Liver (tissue), 9 donors: ENCODE results near the gene FSTL1. TPM values are rescaled to one million over a fixed set of nuclear protein-coding genes. Genes with fewer than 3 reads are reported as not detected.

Source experiments
- DNase-seq: peaks from one replicate; pipeline ENCODE4 v3.0.0-alpha.2; 2017; ENCODE audit warnings: low spot score
- H3K27ac ChIP-seq, 2 donors: one replicate each; pipeline ENCODE4 v1.7.0; 2013; ENCODE audit warnings: inconsistent platforms in 2 of 2, low read length in 2 of 2, control low read depth in 1 of 2, low read depth in 1 of 2, mild to moderate bottlenecking in 1 of 2
- H3K27me3 ChIP-seq, 4 donors: one replicate each; pipeline versions ENCODE4 v1.6.1 to v1.7.0; 2013; ENCODE audit warnings: low read length in 3 of 4, inconsistent platforms in 1 of 4, mild to moderate bottlenecking in 1 of 4, moderate library complexity in 1 of 4; ENCODE audit not compliant: control insufficient read depth in 4 of 4, insufficient read depth in 4 of 4
- H3K36me3 ChIP-seq, 4 donors: one replicate each; pipeline versions ENCODE4 v1.6.1 to v1.7.0; 2013; ENCODE audit warnings: low read length in 3 of 4, mild to moderate bottlenecking in 3 of 4, low read depth in 1 of 4, moderate library complexity in 1 of 4; ENCODE audit not compliant: control insufficient read depth in 4 of 4, insufficient read depth in 3 of 4
- H3K4me1 ChIP-seq, 4 donors: one replicate each; pipeline versions ENCODE4 v1.6.1 to v1.7.0; 2013; ENCODE audit warnings: low read length in 3 of 4, mild to moderate bottlenecking in 3 of 4, moderate library complexity in 1 of 4; ENCODE audit not compliant: control insufficient read depth in 4 of 4, insufficient read depth in 4 of 4
- H3K4me3 ChIP-seq, 3 donors: one replicate each; pipeline versions ENCODE4 v1.6.1 to v1.7.0; 2013; ENCODE audit warnings: low read length in 3 of 3, control low read depth in 1 of 3, low read depth in 1 of 3, mild to moderate bottlenecking in 1 of 3
- H3K9ac ChIP-seq, 2 donors: one replicate each; pipeline ENCODE4 v1.7.0; 2013; ENCODE audit warnings: low read length in 2 of 2, mild to moderate bottlenecking in 2 of 2, moderate library complexity in 2 of 2, control low read depth in 1 of 2, low read depth in 1 of 2
- H3K9me3 ChIP-seq, 4 donors: one replicate each; pipeline versions ENCODE4 v1.6.1 to v1.7.0; 2013; ENCODE audit warnings: low read length in 3 of 4; ENCODE audit not compliant: control insufficient read depth in 4 of 4
- ATF3 ChIP-seq: IDR thresholded peaks from 2 replicates; pipeline ENCODE4 v1.6.1; 2016; ENCODE audit warnings: antibody characterized with exemption
- CTCF ChIP-seq: fragments of 150-350 bp; IDR thresholded peaks from 2 replicates; pipeline ENCODE4 v1.5.1; 2017; ENCODE audit warnings: improper control_type of control experiment, low read depth, low read length; ENCODE audit not compliant: missing input control
- EGR1 ChIP-seq, 2 donors: IDR thresholded peaks; 2 replicates each; pipeline ENCODE4 v1.6.1; 2016 to 2018; ENCODE audit warnings: antibody characterized with exemption in 2 of 2, low read depth in 2 of 2
- FOXA1 ChIP-seq: IDR thresholded peaks from 2 replicates; pipeline ENCODE4 v1.6.1; 2016; ENCODE audit warnings: antibody characterized with exemption
- FOXA2 ChIP-seq: IDR thresholded peaks from 2 replicates; pipeline ENCODE4 v1.6.1; 2016; ENCODE audit warnings: antibody characterized with exemption
- GABPA ChIP-seq, 2 donors: IDR thresholded peaks in 1 of 2; conservative IDR thresholded peaks in 1 of 2; 2 replicates each; pipeline ENCODE4 v1.6.1; 2016; ENCODE audit warnings: antibody characterized with exemption in 2 of 2, mild to moderate bottlenecking in 1 of 2, moderate library complexity in 1 of 2
- HNF4A ChIP-seq, 2 donors: conservative IDR thresholded peaks; 2 replicates each; pipeline ENCODE4 v1.6.1; 2016; ENCODE audit warnings: antibody characterized with exemption in 2 of 2, mild to moderate bottlenecking in 2 of 2
- HNF4G ChIP-seq: IDR thresholded peaks from 2 replicates; pipeline ENCODE4 v1.6.1; 2016; ENCODE audit warnings: antibody characterized with exemption
- JUND ChIP-seq, 2 donors: IDR thresholded peaks; 2 replicates each; pipeline ENCODE4 v1.6.1; 2016; ENCODE audit warnings: antibody characterized with exemption in 2 of 2
- MAX ChIP-seq: IDR thresholded peaks from 2 replicates; pipeline ENCODE4 v1.6.1; 2016; ENCODE audit warnings: antibody characterized with exemption
- NR2F2 ChIP-seq: IDR thresholded peaks from 2 replicates; pipeline ENCODE4 v1.6.1; 2016; ENCODE audit warnings: antibody characterized with exemption
- RAD21 ChIP-seq, 2 donors: IDR thresholded peaks; 2 replicates each; pipeline ENCODE4 v1.6.1; 2016; ENCODE audit warnings: antibody characterized with exemption in 2 of 2, mild to moderate bottlenecking in 2 of 2
- REST ChIP-seq: IDR thresholded peaks from 2 replicates; pipeline ENCODE4 v1.6.1; 2016; ENCODE audit warnings: antibody characterized with exemption, mild to moderate bottlenecking
- RXRA ChIP-seq, 2 donors: IDR thresholded peaks; 2 replicates each; pipeline ENCODE4 v1.6.1; 2017 to 2018; ENCODE audit warnings: antibody characterized with exemption in 2 of 2, mild to moderate bottlenecking in 1 of 2
- SP1 ChIP-seq: IDR thresholded peaks from 2 replicates; pipeline ENCODE4 v1.6.1; 2018; ENCODE audit warnings: antibody characterized with exemption, mild to moderate bottlenecking
- TAF1 ChIP-seq: conservative IDR thresholded peaks from 2 replicates; pipeline ENCODE4 v1.6.1; 2016; ENCODE audit warnings: antibody characterized with exemption, mild to moderate bottlenecking
- YY1 ChIP-seq: IDR thresholded peaks from 2 replicates; pipeline ENCODE4 v1.6.1; 2016; ENCODE audit warnings: antibody characterized with exemption, mild to moderate bottlenecking
- ZBTB33 ChIP-seq: IDR thresholded peaks from 2 replicates; pipeline ENCODE4 v1.6.1; 2016; ENCODE audit warnings: antibody characterized with exemption
- WGBS: extraction: QIAGEN DNeasy Blood & Tissue Kit; methylation state at CpG from one replicate; pipeline ENCODE4 v1.1.7; 2013; 5-methylcytosine and 5-hydroxymethylcytosine counted together
- polyA plus RNA-seq, 2 donors: library from polyadenylated mRNA; stranded (reverse) in 1 of 2; unstranded in 1 of 2; fragments of 200-250 nt in 1 of 2; fragments of >200 nt in 1 of 2; fragmentation: Nextera tagmentation in 1 of 2; extraction: Ambion mirVana in 1 of 2; gene quantifications; one replicate each; pipeline versions ENCODE4 v1.2.1 to v1.2.3, GENCODE V29; 2013 to 2015
- total RNA-seq, 2 donors: library from RNA; depleted of rRNA; stranded (reverse); fragments of >200 nt; gene quantifications; one replicate each; pipeline ENCODE4 v1.2.3, GENCODE V29; 2014
- donor health status: healthy.
- donor health status: healthy.
- donor health status: healthy.
- donor health status: healthy.
- donor health status: healthy.

Gene FSTL1
- total and polyA plus RNA-seq, 4 donors = 9.6 to 67.5 (median 24.6) TPM

- Histone ChIP-seq H3K27me3 (no peaks in the 10 kb centered on the region), H3K4me3 (no peak overlapping the region), H3K9ac (no peak overlapping the region), H3K4me1 (no peaks in the 10 kb centered on the region), H3K27ac (no peak overlapping the region), H3K9me3 (no peaks in the 10 kb centered on the region), H3K36me3 (no peaks in the 10 kb centered on the region)
- WGBS = 85% methylated on average over 1 of the region's 1 CpG
- DNase-seq = no peak
- TF ChIP-seq FOXA2 = no peak
- no peak for TF ChIP-seq HNF4A (conservative IDR thresholded peaks at IDR 0.05)
- no peak for TF ChIP-seq HNF4G
- TF ChIP-seq JUND (IDR thresholded peaks at IDR 0.05) = no peak
- TF ChIP-seq RAD21 (IDR thresholded peaks at IDR 0.05) = no peak
- no peak for TF ChIP-seq CTCF
- no peak for TF ChIP-seq YY1
Observed at GRCh38 chr3:120443626-120444123, 7.1 kb downstream of the FSTL1 start.

GRCh38 chr3:120442975-120443517 is 7.7 kb downstream of the FSTL1 start:
- TF ChIP-seq JUND (IDR thresholded peaks at IDR 0.05) (no peak), MAX (no peak), RXRA (IDR thresholded peaks at IDR 0.05) (no peak), HNF4A (conservative IDR thresholded peaks at IDR 0.05) (no peak), EGR1 (IDR thresholded peaks at IDR 0.05; ENCODE audit: low read depth in 2 of 2) (no peak), YY1 (no peak), FOXA2 (no peak), GABPA (IDR thresholded peaks at IDR 0.05 in 1 of 2, conservative IDR thresholded peaks at IDR 0.05 in 1 of 2) (no peak), HNF4G (no peak), CTCF (no peak), RAD21 (IDR thresholded peaks at IDR 0.05) (no peak), FOXA1 (no peak), ZBTB33 (no peak), SP1 (no peak), REST (no peak), ATF3 (no peak), NR2F2 (no peak), TAF1 (no peak)

More at GRCh38 chr3:120442975-120443517, 7.7 kb downstream of the FSTL1 start:
- no peaks in the 10 kb centered on the region for H3K9me3 ChIP-seq
- H3K4me1 ChIP-seq = no peaks in the 10 kb centered on the region
- H3K27ac ChIP-seq = no peak overlapping the region
- WGBS = 95% methylated on average over 2 of the region's 2 CpGs
- DNase-seq = no peak
- no peaks in the 10 kb centered on the region for H3K36me3 ChIP-seq
- H3K4me3 ChIP-seq = no peak overlapping the region
- H3K9ac ChIP-seq = no peak overlapping the region
- no peaks in the 10 kb centered on the region for H3K27me3 ChIP-seq
